Measurements from ENCODE around the gene B4GALT1.

The B4GALT1 gene

DNA sequence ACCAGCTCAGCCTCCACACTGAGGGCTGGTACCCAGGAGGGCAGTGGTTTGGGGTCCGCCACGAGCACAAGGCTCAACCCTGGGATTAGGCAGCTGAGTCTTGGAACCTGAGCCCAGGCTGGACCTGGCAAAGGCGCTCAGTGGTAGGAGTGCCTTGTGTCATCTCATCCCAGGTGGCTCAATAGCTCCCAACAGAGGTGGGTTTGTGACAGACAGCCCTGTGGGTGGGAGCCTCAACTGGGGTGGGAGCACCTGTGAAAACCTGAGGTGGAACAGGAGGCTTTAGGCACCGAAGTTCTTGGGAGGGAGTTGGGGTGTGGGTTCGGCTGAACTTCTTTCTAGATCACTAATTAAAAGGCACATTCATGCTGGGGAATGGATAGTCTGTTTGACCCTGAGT lies 55.5 kb downstream of the B4GALT1 start:
- H2BK5ac ChIP-seq (ENCODE audit: low read depth, low read length, poor library complexity, severe bottlenecking) = no peak overlapping the region
- DNase-seq = no peak
- no peak overlapping the region for H4K91ac ChIP-seq (ENCODE audit: low read length)
- no peak overlapping the region for H3K23ac ChIP-seq (ENCODE audit: low read length in 2 of 2)
- H3K27ac ChIP-seq (ENCODE audit: low read length, poor library complexity, severe bottlenecking) = no peak overlapping the region
- H2AFZ ChIP-seq (ENCODE audit: low read depth, low read length) = no peak overlapping the region
- no peak overlapping the region for H3K14ac ChIP-seq (ENCODE audit: low read length in 2 of 2)
- H3K4me2 ChIP-seq (ENCODE audit: low read length, poor library complexity, severe bottlenecking) = no peak overlapping the region
- no peak overlapping the region for H3K4me3 ChIP-seq (ENCODE audit: insufficient read depth in 1 of 2, low read depth in 1 of 2, low read length in 2 of 2)
- H3K36me3 ChIP-seq (ENCODE audit: control insufficient read depth in 1 of 2, insufficient read depth in 2 of 2, low read depth in 1 of 2, low read length in 2 of 2) = peaks cover 34 to 55% of the 10 kb centered on the region in 2 experiments
- peaks cover 14% of the 10 kb centered on the region for H3K4me1 ChIP-seq (ENCODE audit: control insufficient read depth, insufficient read depth, low read depth, low read length)
- H3K9ac ChIP-seq (ENCODE audit: low read length) = no peak overlapping the region
- H3K27me3 ChIP-seq (ENCODE audit: control insufficient read depth in 1 of 2, insufficient read depth in 1 of 2, low read length in 2 of 2) = no peaks in the 10 kb centered on the region
- H3K4ac ChIP-seq (ENCODE audit: low read depth in 1 of 2, low read length in 2 of 2) = no peak overlapping the region
- H3K18ac ChIP-seq (ENCODE audit: low read depth in 1 of 2, low read length in 2 of 2) = no peak overlapping the region
- peak overlapping the region in 1 of 2 experiments; percentile 11 for H2BK12ac ChIP-seq (ENCODE audit: low read length in 2 of 2)
- H2BK120ac ChIP-seq (ENCODE audit: low read depth, low read length) = no peak overlapping the region
- WGBS = 96% methylated on average over 5 of the region's 5 CpGs
- H4K8ac ChIP-seq (ENCODE audit: low read length) = no peak overlapping the region
- H2AK5ac ChIP-seq (ENCODE audit: low read length, severe bottlenecking) = no peak overlapping the region
- no peak overlapping the region for H2BK15ac ChIP-seq (ENCODE audit: low read depth, poor library complexity, severe bottlenecking)
- H3K9me3 ChIP-seq (ENCODE audit: control insufficient read depth, low read length) = no peaks in the 10 kb centered on the region
- H3K79me1 ChIP-seq (replicated peaks; ENCODE audit: low read length, poor library complexity, severe bottlenecking) = peaks cover 10% of the 10 kb centered on the region

DNA sequence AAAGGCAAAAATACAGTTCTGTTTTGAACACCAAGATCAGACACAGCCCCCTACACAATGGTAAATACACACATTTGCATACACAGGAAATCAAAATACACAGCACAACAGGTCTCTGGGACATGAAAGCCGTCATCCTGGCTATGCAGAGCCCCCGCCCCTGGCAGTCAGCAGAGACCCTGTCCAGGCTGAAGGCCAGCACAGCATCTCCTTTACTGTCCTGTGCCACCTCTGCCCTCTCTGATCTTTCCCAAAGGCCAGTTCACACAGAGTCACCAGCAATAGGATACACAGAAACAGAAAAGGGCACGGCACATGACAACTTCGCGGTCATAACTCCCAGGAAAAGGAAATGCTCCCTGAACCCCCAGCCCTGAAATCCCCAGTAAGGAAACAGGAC lies 56.5 kb downstream of the B4GALT1 start:
- Histone ChIP-seq H3K4ac (ENCODE audit: low read depth in 1 of 2, low read length in 2 of 2) (no peak overlapping the region), H3K14ac (ENCODE audit: low read length in 2 of 2) (no peak overlapping the region), H4K8ac (ENCODE audit: low read length) (no peak overlapping the region), H2BK5ac (ENCODE audit: low read depth, low read length, poor library complexity, severe bottlenecking) (no peak overlapping the region), H3K4me1 (ENCODE audit: control insufficient read depth, insufficient read depth, low read depth, low read length) (peaks cover 19% of the 10 kb centered on the region), H3K18ac (ENCODE audit: low read depth in 1 of 2, low read length in 2 of 2) (no peak overlapping the region), H2BK120ac (ENCODE audit: low read depth, low read length) (no peak overlapping the region), H3K23ac (ENCODE audit: low read length in 2 of 2) (no peak overlapping the region), H3K9ac (ENCODE audit: low read length) (no peak overlapping the region), H3K4me2 (ENCODE audit: low read length, poor library complexity, severe bottlenecking) (no peak overlapping the region), H4K91ac (ENCODE audit: low read length) (no peak overlapping the region), H3K27me3 (ENCODE audit: control insufficient read depth in 1 of 2, insufficient read depth in 1 of 2, low read length in 2 of 2) (no peaks in the 10 kb centered on the region), H3K4me3 (ENCODE audit: insufficient read depth in 1 of 2, low read depth in 1 of 2, low read length in 2 of 2) (no peak overlapping the region), H2BK12ac (ENCODE audit: low read length in 2 of 2) (no peak overlapping the region), H3K27ac (ENCODE audit: low read length, poor library complexity, severe bottlenecking) (no peak overlapping the region), H3K36me3 (ENCODE audit: control insufficient read depth in 1 of 2, insufficient read depth in 2 of 2, low read depth in 1 of 2, low read length in 2 of 2) (peaks cover 34 to 52% of the 10 kb centered on the region in 2 experiments), H2AFZ (ENCODE audit: low read depth, low read length) (no peak overlapping the region), H2AK5ac (ENCODE audit: low read length, severe bottlenecking) (no peak overlapping the region), H2BK15ac (ENCODE audit: low read depth, poor library complexity, severe bottlenecking) (no peak overlapping the region), H3K9me3 (ENCODE audit: control insufficient read depth, low read length) (no peaks in the 10 kb centered on the region), H3K79me1 (replicated peaks; ENCODE audit: low read length, poor library complexity, severe bottlenecking) (peaks cover 10% of the 10 kb centered on the region)
- no peak for DNase-seq
- 95% methylated on average over 5 of the region's 5 CpGs for WGBS

DNA sequence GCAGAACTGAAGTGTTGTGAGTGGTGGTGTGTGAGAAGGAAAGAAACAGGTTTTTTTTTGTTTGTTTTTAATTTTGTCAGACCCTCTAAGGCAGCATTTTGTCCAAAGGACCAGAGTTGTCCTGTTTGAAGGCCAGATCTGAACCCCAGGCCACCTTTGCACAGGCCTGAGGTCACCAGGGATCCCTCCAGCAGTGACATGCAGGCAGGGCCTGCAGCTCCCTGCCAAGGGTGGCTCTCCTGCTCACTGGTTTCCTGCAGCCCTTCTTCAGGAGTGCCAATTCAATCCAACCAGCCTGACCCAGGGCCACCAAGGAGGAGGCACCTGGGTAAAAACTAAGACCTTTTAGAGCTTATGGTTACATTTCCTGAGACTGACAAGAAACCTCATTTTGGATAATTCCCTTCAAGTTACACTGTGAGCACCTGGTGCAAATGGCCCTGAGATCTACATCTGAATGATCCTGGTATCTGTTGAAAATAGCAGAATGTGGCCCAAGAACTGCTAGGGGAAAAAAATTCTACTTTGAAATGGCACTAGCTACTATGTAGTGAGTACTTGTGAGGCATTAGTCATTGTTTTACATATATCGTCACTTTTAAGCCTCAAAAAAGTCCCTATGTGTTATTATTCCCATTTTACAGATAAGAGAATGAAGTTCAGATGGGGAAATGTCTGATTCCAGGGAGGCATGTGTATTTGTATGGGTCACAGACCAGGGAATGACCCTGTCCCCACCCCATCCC lies 57.1 kb downstream of the B4GALT1 start:
- no peaks in the 10 kb centered on the region for H3K9me3 ChIP-seq (ENCODE audit: control insufficient read depth, low read length)
- no peak overlapping the region for H3K4me2 ChIP-seq (ENCODE audit: low read length, poor library complexity, severe bottlenecking)
- H3K9ac ChIP-seq (ENCODE audit: low read length) = no peak overlapping the region
- peaks cover 34 to 49% of the 10 kb centered on the region in 2 experiments for H3K36me3 ChIP-seq (ENCODE audit: control insufficient read depth in 1 of 2, insufficient read depth in 2 of 2, low read depth in 1 of 2, low read length in 2 of 2)
- peak overlapping the region in 1 of 2 experiments; percentile 16 for H3K23ac ChIP-seq (ENCODE audit: low read length in 2 of 2)
- H3K14ac ChIP-seq (ENCODE audit: low read length in 2 of 2) = no peak overlapping the region
- H2BK15ac ChIP-seq (ENCODE audit: low read depth, poor library complexity, severe bottlenecking) = no peak overlapping the region
- H2AK5ac ChIP-seq (ENCODE audit: low read length, severe bottlenecking) = peak overlapping the region; percentile 10
- peak overlapping the region in 1 of 2 experiments; percentile 30 for H3K4me3 ChIP-seq (ENCODE audit: insufficient read depth in 1 of 2, low read depth in 1 of 2, low read length in 2 of 2)
- no peak overlapping the region for H2AFZ ChIP-seq (ENCODE audit: low read depth, low read length)
- H3K4ac ChIP-seq (ENCODE audit: low read depth in 1 of 2, low read length in 2 of 2) = no peak overlapping the region
- no peak overlapping the region for H3K27ac ChIP-seq (ENCODE audit: low read length, poor library complexity, severe bottlenecking)
- H2BK120ac ChIP-seq (ENCODE audit: low read depth, low read length) = no peak overlapping the region
- no peak overlapping the region for H4K8ac ChIP-seq (ENCODE audit: low read length)
- peaks cover 8% of the 10 kb centered on the region for H3K79me1 ChIP-seq (replicated peaks; ENCODE audit: low read length, poor library complexity, severe bottlenecking)
- no peaks in the 10 kb centered on the region for H3K27me3 ChIP-seq (ENCODE audit: control insufficient read depth in 1 of 2, insufficient read depth in 1 of 2, low read length in 2 of 2)
- no peak overlapping the region for H2BK12ac ChIP-seq (ENCODE audit: low read length in 2 of 2)
- no CpG with 5 or more reads among the region's 1 CpG for WGBS
- no peak overlapping the region for H4K91ac ChIP-seq (ENCODE audit: low read length)
- DNase-seq = no peak
- no peak overlapping the region for H2BK5ac ChIP-seq (ENCODE audit: low read depth, low read length, poor library complexity, severe bottlenecking)
- H3K4me1 ChIP-seq (ENCODE audit: control insufficient read depth, insufficient read depth, low read depth, low read length) = peaks cover 19% of the 10 kb centered on the region
- H3K18ac ChIP-seq (ENCODE audit: low read depth in 1 of 2, low read length in 2 of 2) = no peak overlapping the region

DNA sequence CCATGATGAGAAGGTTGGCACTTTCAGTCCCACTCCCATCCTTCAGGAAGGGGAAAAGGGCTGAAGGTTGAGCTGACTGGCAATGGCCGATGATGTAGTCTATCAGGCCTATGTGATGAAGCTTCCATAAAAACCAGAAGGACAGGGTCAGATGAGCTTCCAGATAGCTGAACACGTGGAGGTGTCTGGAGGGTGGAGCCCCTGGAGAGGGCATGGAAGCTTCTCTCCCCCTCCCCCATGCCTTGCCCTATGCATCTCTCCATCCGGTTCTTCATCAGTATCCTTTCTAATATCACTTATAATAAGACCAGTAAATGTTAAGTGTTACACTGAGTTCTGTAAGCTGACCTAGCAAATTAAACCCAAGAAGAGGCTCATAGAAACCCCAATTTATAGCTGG lies 58.0 kb downstream of the B4GALT1 start:
- no peak overlapping the region for H3K9ac ChIP-seq (ENCODE audit: low read length)
- no peak overlapping the region for H4K8ac ChIP-seq (ENCODE audit: low read length)
- WGBS = 88% methylated on average over 1 of the region's 3 CpGs
- no peak overlapping the region for H3K23ac ChIP-seq (ENCODE audit: low read length in 2 of 2)
- H3K9me3 ChIP-seq (ENCODE audit: control insufficient read depth, low read length) = no peaks in the 10 kb centered on the region
- peaks cover 19% of the 10 kb centered on the region for H3K4me1 ChIP-seq (ENCODE audit: control insufficient read depth, insufficient read depth, low read depth, low read length)
- no peak for DNase-seq
- no peak overlapping the region for H2BK15ac ChIP-seq (ENCODE audit: low read depth, poor library complexity, severe bottlenecking)
- no peak overlapping the region for H2BK5ac ChIP-seq (ENCODE audit: low read depth, low read length, poor library complexity, severe bottlenecking)
- H3K4me2 ChIP-seq (ENCODE audit: low read length, poor library complexity, severe bottlenecking) = no peak overlapping the region
- no peak overlapping the region for H3K18ac ChIP-seq (ENCODE audit: low read depth in 1 of 2, low read length in 2 of 2)
- H2AK5ac ChIP-seq (ENCODE audit: low read length, severe bottlenecking) = peak overlapping the region; percentile 70
- H3K14ac ChIP-seq (ENCODE audit: low read length in 2 of 2) = no peak overlapping the region
- no peak overlapping the region for H2BK120ac ChIP-seq (ENCODE audit: low read depth, low read length)
- no peak overlapping the region for H4K91ac ChIP-seq (ENCODE audit: low read length)
- H3K79me1 ChIP-seq (replicated peaks; ENCODE audit: low read length, poor library complexity, severe bottlenecking) = peaks cover 3% of the 10 kb centered on the region
- H2AFZ ChIP-seq (ENCODE audit: low read depth, low read length) = no peak overlapping the region
- no peak overlapping the region for H3K4me3 ChIP-seq (ENCODE audit: insufficient read depth in 1 of 2, low read depth in 1 of 2, low read length in 2 of 2)
- H3K27me3 ChIP-seq (ENCODE audit: control insufficient read depth in 1 of 2, insufficient read depth in 1 of 2, low read length in 2 of 2) = no peaks in the 10 kb centered on the region
- no peak overlapping the region for H2BK12ac ChIP-seq (ENCODE audit: low read length in 2 of 2)
- no peak overlapping the region for H3K4ac ChIP-seq (ENCODE audit: low read depth in 1 of 2, low read length in 2 of 2)
- no peak overlapping the region for H3K27ac ChIP-seq (ENCODE audit: low read length, poor library complexity, severe bottlenecking)
- H3K36me3 ChIP-seq (ENCODE audit: control insufficient read depth in 1 of 2, insufficient read depth in 2 of 2, low read depth in 1 of 2, low read length in 2 of 2) = peaks cover 26 to 41% of the 10 kb centered on the region in 2 experiments

Data from mesenchymal stem cell (in vitro differentiated cells and primary cell).